HCT116 (cell line): ENCODE data around the gene ETV5. TPM values are rescaled to one million over a fixed set of nuclear protein-coding genes. Genes with fewer than 3 reads are reported as not detected.

Experiments used
- ATAC-seq: fragments of 200-7000 bp; cut with Tn5 transposase; 2 replicates; pipeline ENCODE4 v1.9.1; 2020; ENCODE audit warnings: mild to moderate bottlenecking, moderate library complexity
- BruUV-seq: library from RNA; stranded (reverse); fragments of 400-500 nt; replicated peaks from 2 replicates; lab custom pipeline; 2021; lab: Mats Ljungman, UMichigan
- CTCF ChIA-PET: fragments of 300-600 bp; sonication (Branson Sonifier 250); formaldehyde crosslinking; loops from one replicate; lab custom pipeline; 2021; ENCODE audit warnings: antibody characterized with exemption; lab: Charles Lee
- POLR2A ChIA-PET: fragments of 300-600, 350-600 bp; sonication (Branson Sonifier 250); formaldehyde crosslinking; loops from one replicate; lab custom pipeline; 2021; ENCODE audit warnings: antibody characterized with exemption; lab: Charles Lee
- RAD21 ChIA-PET, 2 experiments: fragments of 300-600 bp; sonication (Branson Sonifier 250); formaldehyde crosslinking; loops; one replicate each; lab custom pipeline; 2023; ENCODE audit warnings: low total read pairs in 2 of 2; ENCODE audit not compliant: uncharacterized antibody in 2 of 2, unreplicated experiment in 2 of 2, low non-redundant PET in 1 of 2; lab: Charles Lee
- DNase-seq: peaks from one replicate; pipeline ENCODE4 v3.0.0-alpha.2; 2010; ENCODE audit warnings: low read depth, low spot score
- H2AFZ ChIP-seq: fragments of 200-600 bp; shearing (Covaris generic), sonication (generic); 2 replicates; pipeline ENCODE4 v1.6.1; 2017; ENCODE audit warnings: low read depth, mixed run types, mixed read lengths, antibody characterized with exemption, low read length; ENCODE audit not compliant: poor library complexity, severe bottlenecking
- H3K27ac ChIP-seq: 2 replicates; pipeline ENCODE4 v1.5.1; 2012; ENCODE audit warnings: low read depth, low read length
- H3K27me3 ChIP-seq: fragments of 200-600 bp; sonication (generic); 2 replicates; pipeline ENCODE4 v1.6.1; 2016; ENCODE audit warnings: mixed run types, low read length, mixed read lengths; ENCODE audit not compliant: insufficient read depth
- H3K36me3 ChIP-seq, 2 experiments: fragments of 200-500 bp in 1 of 2; fragments of 200-600 bp in 1 of 2; sonication (Bioruptor generic) in 1 of 2; sonication (generic) in 1 of 2; 2 replicates each; pipeline versions ENCODE4 v1.5.1 to v1.6.1; 2014 to 2016; ENCODE audit warnings: low read length in 2 of 2, inconsistent platforms in 1 of 2, mixed read lengths in 1 of 2, mixed run types in 1 of 2; ENCODE audit not compliant: insufficient read depth in 2 of 2, control insufficient read depth in 1 of 2
- H3K4me1 ChIP-seq, 2 experiments: fragments of 200-600 bp in 1 of 2; sonication (generic) in 1 of 2; 2 replicates each; pipeline versions ENCODE4 v1.5.1 to v1.6.1; 2012 to 2017; ENCODE audit warnings: low read length in 2 of 2, inconsistent platforms in 1 of 2, mild to moderate bottlenecking in 1 of 2, mixed read lengths in 1 of 2, mixed run types in 1 of 2, moderate library complexity in 1 of 2; ENCODE audit not compliant: insufficient read depth in 2 of 2, control insufficient read depth in 1 of 2
- H3K4me2 ChIP-seq: fragments of 200-600 bp; sonication (generic); 2 replicates; pipeline ENCODE4 v1.6.1; 2017; ENCODE audit warnings: mixed run types, low read length, mixed read lengths
- H3K4me3 ChIP-seq, 2 experiments: fragments of 200-600 bp in 1 of 2; sonication (generic) in 1 of 2; replicated peaks in 1 of 2; 2 replicates each; pipeline ENCODE4 v1.5.1; 2011 to 2016; ENCODE audit warnings: low read length in 2 of 2, control low read depth in 1 of 2, low read depth in 1 of 2, mild to moderate bottlenecking in 1 of 2, mixed read lengths in 1 of 2, mixed run types in 1 of 2
- H3K79me2 ChIP-seq: fragments of 200-600 bp; sonication (generic); 2 replicates; pipeline ENCODE4 v1.6.1; 2017; ENCODE audit warnings: mild to moderate bottlenecking, mixed run types, low read length, moderate library complexity, mixed read lengths; ENCODE audit not compliant: insufficient read depth
- H3K9ac ChIP-seq: fragments of 200-600 bp; sonication (generic); 2 replicates; pipeline ENCODE4 v1.6.1; 2016; ENCODE audit warnings: low read length, mixed read lengths
- H3K9me2 ChIP-seq: fragments of 200-600 bp; sonication (generic), shearing (Covaris generic); 2 replicates; pipeline ENCODE4 v1.6.1; 2017; ENCODE audit warnings: mixed run types, mild to moderate bottlenecking, moderate library complexity; ENCODE audit not compliant: insufficient read depth
- H3K9me3 ChIP-seq, 2 experiments: fragments of 200-500 bp in 1 of 2; fragments of 200-600 bp in 1 of 2; sonication (Bioruptor generic) in 1 of 2; sonication (generic) in 1 of 2; 2 replicates each; pipeline ENCODE4 v1.6.1; 2014 to 2017; ENCODE audit warnings: low read length in 2 of 2, mixed read lengths in 2 of 2, inconsistent platforms in 1 of 2, low read depth in 1 of 2, mild to moderate bottlenecking in 1 of 2, mixed run types in 1 of 2, moderate library complexity in 1 of 2; ENCODE audit not compliant: control insufficient read depth in 1 of 2, insufficient read depth in 1 of 2
- H4K20me1 ChIP-seq: fragments of 200-600 bp; sonication (generic), shearing (Covaris generic); 2 replicates; pipeline ENCODE4 v1.6.1; 2017; ENCODE audit warnings: mixed run types, mild to moderate bottlenecking, moderate library complexity; ENCODE audit not compliant: insufficient read depth
- ELF1 ChIP-seq: IDR thresholded peaks from 2 replicates; pipeline ENCODE4 v1.6.1; 2012; ENCODE audit warnings: low read depth, borderline replicate concordance
- EZH2 ChIP-seq: fragments of 200-600 bp; sonication (generic); IDR thresholded peaks from 2 replicates; pipeline ENCODE4 v1.6.1; 2017; ENCODE audit warnings: antibody characterized with exemption, mixed run types
- EZH2phosphoT487 ChIP-seq: fragments of 200-600 bp; IDR thresholded peaks from 2 replicates; pipeline ENCODE4 v1.6.1; 2018; ENCODE audit warnings: antibody characterized with exemption, borderline replicate concordance
- YY1 ChIP-seq: IDR thresholded peaks from 2 replicates; pipeline ENCODE4 v1.6.1; 2011; ENCODE audit warnings: low read length, low read depth, moderate library complexity, mild to moderate bottlenecking; ENCODE audit not compliant: insufficient replicate concordance; ENCODE audit errors: extremely low read depth
- intact Hi-C: fragments of 100-400 bp; cut with micrococcal nuclease; formaldehyde crosslinking; loops from 2 replicates; pipeline ENCODE4 v1.10.0; 2022
- total RNA-seq: library from RNA; stranded (reverse); gene quantifications from one replicate; pipeline ENCODE4 v1.2.1, GENCODE V29; 2021; ENCODE audit not compliant: unreplicated experiment
- TF ChIP-seq, protein P1 (sequence below): IDR thresholded peaks from 2 replicates; pipeline ENCODE4 v1.6.1; 2012; ENCODE audit warnings: low read depth

ETV5 gene
- total RNA-seq, 1 experiment from 2014 or later = 89.7 TPM

DNA sequence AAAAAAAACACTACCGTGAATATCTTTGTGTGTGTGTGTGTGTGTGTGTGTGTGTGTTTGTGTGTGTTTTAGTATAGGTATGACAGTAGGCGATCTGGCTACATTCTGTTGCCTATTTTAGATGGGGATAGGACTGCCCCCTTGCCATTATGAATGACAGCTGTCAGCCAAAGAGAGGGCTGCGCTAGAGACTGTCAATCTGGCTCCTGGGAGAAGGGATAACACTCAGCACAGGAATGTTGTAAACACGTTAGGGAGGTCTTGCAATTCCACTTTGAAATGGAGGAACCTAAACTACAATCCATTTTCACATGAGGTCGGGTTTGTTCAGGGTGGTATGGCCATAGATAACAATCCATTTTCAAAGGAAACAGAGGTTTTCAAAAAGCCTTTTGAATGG lies 14.1 kb upstream of the ETV5 start:
- no peak overlapping the region for H3K9ac ChIP-seq
- ATAC-seq (no peak), DNase-seq (no peak)
- no peak overlapping the region for H2AFZ ChIP-seq
- peaks cover 0 to 5% of the 10 kb centered on the region in 2 experiments; a peak in 2 of 4 replicates for H3K4me1 ChIP-seq
- no peak overlapping the region for H3K4me2 ChIP-seq
- H3K27me3 ChIP-seq = peaks cover 7% of the 10 kb centered on the region; the same call in 1 of the 2 replicates
- no TSS peak for BruUV-seq
- CTCF ChIA-PET = no interaction called here
- intact Hi-C loops = no loop called here
- TF ChIP-seq YY1 = no peak
- TF ChIP-seq ELF1 = no peak
- TF ChIP-seq, protein P1, sequence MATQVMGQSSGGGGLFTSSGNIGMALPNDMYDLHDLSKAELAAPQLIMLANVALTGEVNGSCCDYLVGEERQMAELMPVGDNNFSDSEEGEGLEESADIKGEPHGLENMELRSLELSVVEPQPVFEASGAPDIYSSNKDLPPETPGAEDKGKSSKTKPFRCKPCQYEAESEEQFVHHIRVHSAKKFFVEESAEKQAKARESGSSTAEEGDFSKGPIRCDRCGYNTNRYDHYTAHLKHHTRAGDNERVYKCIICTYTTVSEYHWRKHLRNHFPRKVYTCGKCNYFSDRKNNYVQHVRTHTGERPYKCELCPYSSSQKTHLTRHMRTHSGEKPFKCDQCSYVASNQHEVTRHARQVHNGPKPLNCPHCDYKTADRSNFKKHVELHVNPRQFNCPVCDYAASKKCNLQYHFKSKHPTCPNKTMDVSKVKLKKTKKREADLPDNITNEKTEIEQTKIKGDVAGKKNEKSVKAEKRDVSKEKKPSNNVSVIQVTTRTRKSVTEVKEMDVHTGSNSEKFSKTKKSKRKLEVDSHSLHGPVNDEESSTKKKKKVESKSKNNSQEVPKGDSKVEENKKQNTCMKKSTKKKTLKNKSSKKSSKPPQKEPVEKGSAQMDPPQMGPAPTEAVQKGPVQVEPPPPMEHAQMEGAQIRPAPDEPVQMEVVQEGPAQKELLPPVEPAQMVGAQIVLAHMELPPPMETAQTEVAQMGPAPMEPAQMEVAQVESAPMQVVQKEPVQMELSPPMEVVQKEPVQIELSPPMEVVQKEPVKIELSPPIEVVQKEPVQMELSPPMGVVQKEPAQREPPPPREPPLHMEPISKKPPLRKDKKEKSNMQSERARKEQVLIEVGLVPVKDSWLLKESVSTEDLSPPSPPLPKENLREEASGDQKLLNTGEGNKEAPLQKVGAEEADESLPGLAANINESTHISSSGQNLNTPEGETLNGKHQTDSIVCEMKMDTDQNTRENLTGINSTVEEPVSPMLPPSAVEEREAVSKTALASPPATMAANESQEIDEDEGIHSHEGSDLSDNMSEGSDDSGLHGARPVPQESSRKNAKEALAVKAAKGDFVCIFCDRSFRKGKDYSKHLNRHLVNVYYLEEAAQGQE = no peak
- no peak for TF ChIP-seq EZH2
- TF ChIP-seq EZH2phosphoT487 = no peak
- TF ChIP-seq, all 23 proteins: peak for 0
- no peaks in the 10 kb centered on the region for H3K79me2 ChIP-seq
- H3K9me3 ChIP-seq = no peaks in the 10 kb centered on the region
- H4K20me1 ChIP-seq = no peaks in the 10 kb centered on the region
- H3K27ac ChIP-seq = no peak overlapping the region
- POLR2A ChIA-PET = no interaction called here
- H3K4me3 ChIP-seq = no peak overlapping the region
- RAD21 ChIA-PET = no interaction called here
- H3K9me2 ChIP-seq = no peaks in the 10 kb centered on the region
- no peaks in the 10 kb centered on the region for H3K36me3 ChIP-seq
